ENCODE data around the gene NLRC5. TPM values are rescaled to one million over a fixed set of nuclear protein-coding genes. Genes with fewer than 3 reads are reported as not detected.

Gene NLRC5
- total and polyA plus RNA-seq, 2 donors (not counting 3 experiments of a cell fraction or from before 2014, with no cell fraction given) = 7.4 to 26.3 TPM

DNA sequence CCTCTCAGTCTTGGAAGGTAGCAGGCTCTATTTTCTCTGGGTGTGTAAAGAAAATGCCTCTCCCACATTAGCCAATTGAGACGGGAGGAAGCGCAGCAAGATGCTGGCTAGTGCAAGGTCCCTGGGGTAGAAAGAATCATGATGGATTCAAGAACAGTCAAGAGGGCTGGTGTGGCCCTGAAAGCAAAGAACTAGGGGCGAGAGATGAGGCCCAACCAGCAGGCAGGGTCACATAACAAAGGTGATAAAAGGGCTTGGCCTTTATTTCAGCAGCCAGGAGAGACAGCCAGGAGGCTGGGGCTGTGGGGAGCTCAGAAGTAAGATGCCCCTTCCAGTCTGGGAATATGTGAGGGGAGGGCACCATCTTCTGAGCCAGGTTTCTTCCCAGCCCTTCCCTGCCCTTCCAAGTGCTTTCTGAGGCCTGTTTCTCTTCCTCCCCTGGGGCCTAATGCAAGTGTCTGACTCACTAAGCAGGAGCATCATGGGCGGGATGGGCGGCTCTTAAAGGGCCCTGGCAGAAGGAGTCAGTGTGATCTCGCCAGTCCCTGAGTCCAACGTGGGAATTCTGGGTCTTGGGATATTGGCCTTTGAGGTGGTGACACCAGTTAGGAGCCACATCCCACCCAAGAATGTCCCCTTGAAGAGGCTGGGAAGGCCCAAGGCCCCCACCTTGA lies 3.9 kb upstream of the NLRC5 start:
- intact Hi-C loops (cut with micrococcal nuclease) (no loop called here), dilution Hi-C loops (cut with MboI; ENCODE audit: extremely low pct_ligation_motif_present, low sequenced_read_pairs) (no loop called here)
- POLR2A ChIA-PET = interaction anchor here (0.5 kb wide), 1 partner anchor 406 kb away, joined by 3 read pairs; no protein-coding TSS in a partner anchor
- TF ChIP-seq FOS (IDR thresholded peaks at IDR 0.05; ENCODE audit: borderline replicate concordance, insufficient read depth, low read length) (peak; percentile 49), POLR2A (IDR thresholded peaks at IDR 0.05; ENCODE audit: low read depth, low read length) (no peak)
- no TSS peak for BruUV-seq (replicated peaks)
- FAIRE-seq (peak; percentile 65), DNase-seq (ENCODE audit: low read depth, low spot score) (peak; percentile 28)
- no peaks in the 10 kb centered on the region for H3K9me3 ChIP-seq (replicated peaks; ENCODE audit: control insufficient read depth, insufficient read depth, low read length)
- peaks cover 16% of the 10 kb centered on the region for H3K4me1 ChIP-seq (ENCODE audit: control insufficient read depth, extremely low read depth, insufficient read depth, low read length)
- H3K27ac ChIP-seq (ENCODE audit: insufficient read depth, low read depth, low read length) = no peak overlapping the region
- no peak overlapping the region for H3K9ac ChIP-seq (replicated peaks; ENCODE audit: extremely low read depth, insufficient read depth, low read length)
- no peaks in the 10 kb centered on the region for H3K9me1 ChIP-seq (replicated peaks; ENCODE audit: control insufficient read depth, extremely low read depth, insufficient read depth, low read length)
- H3K27me3 ChIP-seq (ENCODE audit: control insufficient read depth in 2 of 2, insufficient read depth in 2 of 2, low read length in 2 of 2) = no peaks in the 10 kb centered on the region
- H3K36me3 ChIP-seq (ENCODE audit: control insufficient read depth in 2 of 2, extremely low read depth in 1 of 2, insufficient read depth in 2 of 2, low read length in 2 of 2) = no peaks in the 10 kb centered on the region
- peaks cover 4% of the 10 kb centered on the region for H3K79me2 ChIP-seq (ENCODE audit: control insufficient read depth, insufficient read depth, low read length)
- H3K4me3 ChIP-seq (replicated peaks in 1 of 3; ENCODE audit: insufficient read depth in 1 of 3, low read depth in 1 of 3, low read length in 3 of 3) = no peak overlapping the region
- H4K20me1 ChIP-seq (replicated peaks; ENCODE audit: control insufficient read depth, extremely low read depth, insufficient read depth, low read length) = no peaks in the 10 kb centered on the region
- H3K4me2 ChIP-seq (ENCODE audit: insufficient read depth, low read length) = no peak overlapping the region
- CTCF ChIA-PET = interaction anchor here (1.1 to 2.0 kb wide), 3 partner anchors 8 to 61 kb away, joined by 5 to 9 read pairs (median 8); no protein-coding TSS in a partner anchor
- H2AFZ ChIP-seq (ENCODE audit: low read depth, low read length) = peak overlapping the region; percentile 76

DNA sequence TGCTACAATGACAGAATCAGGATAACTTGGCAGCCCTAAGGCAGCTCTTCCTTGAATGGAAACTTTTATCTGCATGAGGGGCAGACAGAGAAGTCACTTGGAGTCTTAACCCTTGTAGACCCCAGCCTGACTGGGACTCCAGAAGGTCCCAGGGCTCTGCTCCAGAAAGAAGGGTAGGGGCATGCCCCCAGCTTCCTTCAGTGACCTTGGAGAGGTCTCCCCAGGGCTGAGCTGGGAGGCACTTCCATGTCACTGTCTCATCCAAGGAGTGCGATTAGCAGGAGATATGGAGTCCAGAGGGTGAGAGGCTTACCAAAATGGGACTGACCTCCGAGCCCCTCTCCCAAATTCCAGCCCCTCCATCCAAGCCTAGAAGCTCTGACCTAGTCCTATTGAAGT lies 3.4 kb upstream of the NLRC5 start:
- Histone ChIP-seq H3K4me1 (ENCODE audit: control insufficient read depth, extremely low read depth, insufficient read depth, low read length) (peaks cover 17% of the 10 kb centered on the region), H4K20me1 (replicated peaks; ENCODE audit: control insufficient read depth, extremely low read depth, insufficient read depth, low read length) (no peaks in the 10 kb centered on the region), H3K9me1 (replicated peaks; ENCODE audit: control insufficient read depth, extremely low read depth, insufficient read depth, low read length) (no peaks in the 10 kb centered on the region), H3K9ac (replicated peaks; ENCODE audit: extremely low read depth, insufficient read depth, low read length) (no peak overlapping the region), H2AFZ (ENCODE audit: low read depth, low read length) (peak overlapping the region; percentile 76), H3K4me3 (replicated peaks in 1 of 3; ENCODE audit: insufficient read depth in 1 of 3, low read depth in 1 of 3, low read length in 3 of 3) (no peak overlapping the region), H3K36me3 (ENCODE audit: control insufficient read depth in 2 of 2, extremely low read depth in 1 of 2, insufficient read depth in 2 of 2, low read length in 2 of 2) (no peaks in the 10 kb centered on the region), H3K27me3 (ENCODE audit: control insufficient read depth in 2 of 2, insufficient read depth in 2 of 2, low read length in 2 of 2) (no peaks in the 10 kb centered on the region), H3K9me3 (replicated peaks; ENCODE audit: control insufficient read depth, insufficient read depth, low read length) (no peaks in the 10 kb centered on the region), H3K4me2 (ENCODE audit: insufficient read depth, low read length) (no peak overlapping the region), H3K79me2 (ENCODE audit: control insufficient read depth, insufficient read depth, low read length) (peaks cover 4% of the 10 kb centered on the region), H3K27ac (ENCODE audit: insufficient read depth, low read depth, low read length) (no peak overlapping the region)
- no peak for DNase-seq (ENCODE audit: low read depth, low spot score)
- intact Hi-C loops (cut with micrococcal nuclease) (no loop called here), dilution Hi-C loops (cut with MboI; ENCODE audit: extremely low pct_ligation_motif_present, low sequenced_read_pairs) (no loop called here)
- no TSS peak for BruUV-seq (replicated peaks)
- ChIA-PET CTCF (interaction anchor here (1.1 to 2.0 kb wide), 3 partner anchors 9 to 60 kb away, joined by 5 to 9 read pairs (median 8); no protein-coding TSS in a partner anchor), POLR2A (interaction anchor here (0.5 kb wide), 1 partner anchor 405 kb away, joined by 3 read pairs; no protein-coding TSS in a partner anchor)
- no peak for FAIRE-seq
- TF ChIP-seq CTCF (IDR thresholded peaks at IDR 0.05; ENCODE audit: extremely low read depth in 1 of 2, insufficient read depth in 1 of 2, low read depth in 1 of 2, low read length in 2 of 2) (no peak), FOS (IDR thresholded peaks at IDR 0.05; ENCODE audit: borderline replicate concordance, insufficient read depth, low read length) (no peak), MYC (IDR thresholded peaks at IDR 0.05; ENCODE audit: low read depth, low read length) (no peak), POLR2A (IDR thresholded peaks at IDR 0.05; ENCODE audit: low read depth, low read length) (no peak), EZH2 (IDR thresholded peaks at IDR 0.05; ENCODE audit: borderline replicate concordance, low read depth, low read length, severe bottlenecking) (no peak), JUN (IDR thresholded peaks at IDR 0.05; ENCODE audit: borderline replicate concordance, insufficient read depth, insufficient read length, low read depth) (no peak), POLR2AphosphoS5 (IDR thresholded peaks at IDR 0.05; ENCODE audit: insufficient read depth, low read depth, low read length) (no peak), GATA2 (IDR thresholded peaks at IDR 0.05; ENCODE audit: insufficient read depth, insufficient read length, low read depth, low read length) (no peak)
- TF ChIP-seq, protein P1, sequence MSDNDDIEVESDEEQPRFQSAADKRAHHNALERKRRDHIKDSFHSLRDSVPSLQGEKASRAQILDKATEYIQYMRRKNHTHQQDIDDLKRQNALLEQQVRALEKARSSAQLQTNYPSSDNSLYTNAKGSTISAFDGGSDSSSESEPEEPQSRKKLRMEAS (IDR thresholded peaks at IDR 0.05; ENCODE audit: insufficient read depth, insufficient read length) = no peak

All from endothelial cell of umbilical vein (primary cell).